Fibroblast of villous mesenchyme (primary cell): ENCODE results near the gene INSIG2. TPM values are rescaled to one million over a fixed set of nuclear protein-coding genes. Genes with fewer than 3 reads are reported as not detected.

ENCODE experiments used
- DNase-seq: peaks from one replicate; pipeline ENCODE4 v3.0.0-alpha.2; 2010; ENCODE audit warnings: low read depth
- H3K4me3 ChIP-seq: 2 replicates; pipeline ENCODE4 v1.5.1; 2011; ENCODE audit warnings: low read depth, mild to moderate bottlenecking, low read length
- total RNA-seq: library from RNA; depleted of rRNA; stranded (reverse); fragments of >200 nt; gene quantifications from 2 replicates; pipeline ENCODE4 v1.2.3, GENCODE V29; 2012
- TF ChIP-seq, protein P1 (sequence below): IDR thresholded peaks from 2 replicates; pipeline ENCODE4 v1.5.1; 2012; ENCODE audit warnings: low read depth, mild to moderate bottlenecking, low read length; ENCODE audit not compliant: insufficient read depth

Gene INSIG2
- total RNA-seq, 1 donor, result 13.0 TPM

DNA sequence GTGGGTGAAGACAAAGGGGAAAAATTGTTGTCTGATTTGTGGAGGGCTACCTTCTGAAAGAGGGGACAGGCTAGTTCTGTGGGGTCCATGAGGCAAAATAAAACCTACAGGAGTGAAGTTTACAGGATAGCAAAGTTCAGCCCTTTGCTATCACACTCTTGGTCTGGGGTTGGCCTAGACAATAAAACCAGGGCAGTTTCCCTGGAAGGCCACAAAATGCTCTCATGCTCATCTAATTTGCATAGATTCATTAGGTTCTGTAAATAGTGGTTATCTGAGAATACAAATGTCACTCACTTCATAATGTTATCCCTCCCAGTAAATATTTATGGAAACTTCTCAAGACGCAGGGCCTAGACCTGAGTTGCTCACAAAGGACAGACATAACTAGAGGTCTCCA lies 63.6 kb downstream of the INSIG2 start:
- TF ChIP-seq, protein P1, sequence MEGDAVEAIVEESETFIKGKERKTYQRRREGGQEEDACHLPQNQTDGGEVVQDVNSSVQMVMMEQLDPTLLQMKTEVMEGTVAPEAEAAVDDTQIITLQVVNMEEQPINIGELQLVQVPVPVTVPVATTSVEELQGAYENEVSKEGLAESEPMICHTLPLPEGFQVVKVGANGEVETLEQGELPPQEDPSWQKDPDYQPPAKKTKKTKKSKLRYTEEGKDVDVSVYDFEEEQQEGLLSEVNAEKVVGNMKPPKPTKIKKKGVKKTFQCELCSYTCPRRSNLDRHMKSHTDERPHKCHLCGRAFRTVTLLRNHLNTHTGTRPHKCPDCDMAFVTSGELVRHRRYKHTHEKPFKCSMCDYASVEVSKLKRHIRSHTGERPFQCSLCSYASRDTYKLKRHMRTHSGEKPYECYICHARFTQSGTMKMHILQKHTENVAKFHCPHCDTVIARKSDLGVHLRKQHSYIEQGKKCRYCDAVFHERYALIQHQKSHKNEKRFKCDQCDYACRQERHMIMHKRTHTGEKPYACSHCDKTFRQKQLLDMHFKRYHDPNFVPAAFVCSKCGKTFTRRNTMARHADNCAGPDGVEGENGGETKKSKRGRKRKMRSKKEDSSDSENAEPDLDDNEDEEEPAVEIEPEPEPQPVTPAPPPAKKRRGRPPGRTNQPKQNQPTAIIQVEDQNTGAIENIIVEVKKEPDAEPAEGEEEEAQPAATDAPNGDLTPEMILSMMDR, result no peak
- no peak for DNase-seq
- H3K4me3 ChIP-seq, result no peak overlapping the region

DNA sequence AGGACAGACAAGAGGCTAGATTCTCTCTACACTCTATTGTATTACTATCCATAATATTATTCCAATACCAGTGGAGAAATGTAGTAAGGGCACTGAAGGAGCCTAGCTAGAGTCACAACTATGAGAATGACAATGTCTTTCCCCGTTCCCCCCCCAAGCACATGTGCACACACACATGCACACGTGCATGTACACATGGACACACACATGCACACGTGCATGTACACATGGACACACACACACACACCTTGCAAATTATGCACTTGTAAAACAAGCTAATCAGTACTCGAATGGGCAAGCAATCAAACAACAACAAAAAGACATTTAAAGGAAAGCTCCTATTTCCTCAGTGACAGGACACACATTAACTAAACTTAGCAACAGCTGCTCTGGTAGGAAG lies 65.2 kb downstream of the INSIG2 start:
- no peak overlapping the region for H3K4me3 ChIP-seq
- DNase-seq, result no peak
- TF ChIP-seq, protein P1, result no peak

DNA sequence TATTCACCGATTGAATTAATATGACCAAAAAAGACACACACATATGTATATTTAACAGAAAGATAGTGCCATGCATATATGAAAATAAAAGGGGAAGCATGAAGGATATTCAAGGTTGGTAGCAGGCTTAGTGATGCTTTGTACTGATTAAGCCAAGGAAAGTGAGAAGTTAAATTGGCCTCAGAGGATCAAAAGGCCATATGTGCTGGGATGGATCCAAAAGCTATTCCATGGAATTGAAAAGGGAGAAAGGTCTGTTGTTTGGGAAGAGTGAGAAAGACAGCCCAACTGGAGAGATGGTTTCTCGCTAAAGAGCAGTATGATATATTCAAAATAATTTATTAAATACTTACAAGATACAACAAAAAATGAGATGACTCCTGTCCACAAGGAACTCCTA lies 65.9 kb downstream of the INSIG2 start:
- TF ChIP-seq, protein P1, result no peak
- no peak overlapping the region for H3K4me3 ChIP-seq

More for the DNA sequence above, 65.9 kb downstream of the INSIG2 start:
- no peak for DNase-seq

Other genes with a start within 250 kb of the INSIG2 start
- 21.9 and 28.1 TPM in 2 replicates for gene CCDC93, start 74.4 kb upstream of the INSIG2 start, total RNA-seq